GM19328 (cell line): ENCODE data around the gene CBARP.

Source experiments
- ATAC-seq: cut with Tn5 transposase; IDR thresholded peaks from one replicate; pipeline ENCODE4 v1.9.1; 2021; ENCODE audit warnings: mild to moderate bottlenecking, moderate library complexity; ENCODE audit not compliant: unreplicated experiment

Gene CBARP

GRCh38 chr19:1237754-1238368, at the start of gene CBARP:
Gene CBARP (minus strand): TSS chr19:1238005. CDS start chr19:1236100, 1,905 bp downstream.
- no peak for ATAC-seq

GRCh38 chr19:1286487-1287353, 48.9 kb upstream of the CBARP start:
- no peak for ATAC-seq

- ATAC-seq = no peak
Observed at GRCh38 chr19:1285737-1286360, 48.0 kb upstream of the CBARP start, which contains the start of gene EFNA2. Gene EFNA2 (plus strand): TSS chr19:1285873. CDS start chr19:1286169, 296 bp downstream.

- ATAC-seq = no peak
Observed at GRCh38 chr19:1284979-1285736, 47.4 kb upstream of the CBARP start.

- ATAC-seq = no peak
Observed at GRCh38 chr19:1284293-1284978, 46.6 kb upstream of the CBARP start.

- no peak for ATAC-seq
Observed at GRCh38 chr19:1283917-1284292, 46.1 kb upstream of the CBARP start.

GRCh38 chr19:1283207-1283916, 45.6 kb upstream of the CBARP start:
- ATAC-seq = no peak

GRCh38 chr19:1282588-1283206, 44.9 kb upstream of the CBARP start:
- ATAC-seq = no peak

- no peak for ATAC-seq
Observed at GRCh38 chr19:1281569-1282287, 43.9 kb upstream of the CBARP start.

GRCh38 chr19:1280636-1281568, 43.1 kb upstream of the CBARP start:
- ATAC-seq = no peak

- no peak for ATAC-seq
Observed at GRCh38 chr19:1279782-1280341, 42.1 kb upstream of the CBARP start.

GRCh38 chr19:1278713-1279660, 41.2 kb upstream of the CBARP start:
- ATAC-seq = no peak

- ATAC-seq = no peak
Observed at GRCh38 chr19:1278074-1278473, 40.3 kb upstream of the CBARP start.

- ATAC-seq = no peak
Observed at GRCh38 chr19:1277061-1277460, 39.3 kb upstream of the CBARP start.

GRCh38 chr19:1276628-1277022, 38.8 kb upstream of the CBARP start:
- no peak for ATAC-seq

- no peak for ATAC-seq
Observed at GRCh38 chr19:1275976-1276627, 38.3 kb upstream of the CBARP start.
